Left ventricle myocardium inferior (tissue), 1 donor: Measurements from ENCODE around the gene NTM. TPM values are rescaled to one million over a fixed set of nuclear protein-coding genes. Genes with fewer than 3 reads are reported as not detected.

Experiments used
- DNase-seq: peaks from one replicate; pipeline ENCODE4 v3.0.0-alpha.2; 2020
- H3K27ac ChIP-seq: fragments of 200-600 bp; replicated peaks from 2 replicates; pipeline ENCODE4 v1.8.0; 2021
- H3K27me3 ChIP-seq: fragments of 200-600 bp; 2 replicates; pipeline ENCODE4 v1.8.0; 2021; ENCODE audit warnings: low read depth
- H3K36me3 ChIP-seq: fragments of 200-600 bp; 2 replicates; pipeline ENCODE4 v1.8.0; 2021
- H3K4me1 ChIP-seq: fragments of 200-600 bp; 2 replicates; pipeline ENCODE4 v1.8.0; 2021
- H3K4me3 ChIP-seq: fragments of 200-600 bp; 2 replicates; pipeline ENCODE4 v1.8.0; 2021; ENCODE audit warnings: mild to moderate bottlenecking, moderate library complexity
- H3K9me3 ChIP-seq: fragments of 200-600 bp; replicated peaks from 2 replicates; pipeline ENCODE4 v1.8.0; 2021
- intact Hi-C: fragments of 100-400 bp; cut with micrococcal nuclease; formaldehyde crosslinking; loops from one replicate; pipeline ENCODE4 v1.11.0; 2022
- total RNA-seq: library from RNA; stranded (reverse); fragmentation: NEBNext Ultra II Directional; extraction: Animal tissue kit (Norgen Biotek cat#: 25700); gene quantifications from one replicate; pipeline ENCODE4 v1.2.1, GENCODE V29; 2021
- TF ChIP-seq, protein P1 (sequence below): fragments of 200-600 bp; IDR thresholded peaks from 2 replicates; pipeline ENCODE4 v1.8.0; 2021; ENCODE audit warnings: antibody characterized with exemption, mild to moderate bottlenecking, borderline replicate concordance
- donor health status: DM: no; HTN: yes; CAD: no; lungs with severe emphysema.

Gene NTM
- total RNA-seq, 1 donor from 2014 or later, result 1.0 TPM

DNA sequence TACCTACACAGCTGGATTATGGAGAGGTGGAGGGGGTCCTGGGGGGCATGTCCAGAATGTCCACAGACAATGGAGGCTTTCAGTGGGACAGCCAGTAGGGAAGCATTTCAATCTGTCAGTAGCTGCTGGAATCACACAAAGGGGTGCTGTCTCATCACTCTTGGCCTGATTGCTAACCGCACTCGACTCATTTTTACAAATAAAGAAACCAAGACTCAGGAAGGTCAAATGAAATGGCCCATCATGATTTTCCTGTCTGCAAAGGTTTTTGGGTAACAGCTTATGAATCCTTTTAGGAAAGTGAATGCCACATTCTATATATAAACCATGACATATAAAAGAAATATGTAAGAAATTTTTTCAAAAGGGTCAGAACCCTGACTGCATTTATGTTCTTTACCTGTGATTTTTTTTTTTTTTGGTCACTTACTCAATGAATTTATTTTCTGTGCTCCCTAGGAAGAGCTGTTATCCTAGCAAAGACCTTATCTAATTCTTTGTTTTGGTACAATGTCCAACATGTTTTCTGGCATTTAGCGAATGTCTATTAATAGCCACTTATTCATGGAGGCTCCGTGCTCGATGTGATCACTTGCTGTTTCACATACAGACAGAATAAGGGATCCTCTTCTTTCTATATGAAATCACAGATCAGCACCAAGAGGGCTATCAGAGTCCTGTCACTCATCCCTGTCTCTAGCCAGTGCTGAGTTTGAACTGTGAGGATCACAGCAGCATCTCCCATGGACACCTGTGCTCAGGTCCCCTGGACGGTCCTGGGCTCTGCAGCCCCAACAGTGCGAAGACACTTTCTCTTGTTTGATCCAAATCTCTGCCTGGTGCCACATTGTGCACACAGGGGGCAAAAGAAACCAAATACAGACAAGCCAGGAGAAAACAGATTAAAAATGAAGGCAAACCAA is 979.7 kb downstream of the NTM start:
- Histone ChIP-seq H3K27ac (no peak overlapping the region), H3K36me3 (no peaks in the 10 kb centered on the region), H3K27me3 (peaks cover 5% of the 10 kb centered on the region), H3K9me3 (no peaks in the 10 kb centered on the region), H3K4me3 (no peak overlapping the region), H3K4me1 (peaks cover 17% of the 10 kb centered on the region)
- DNase-seq, result no peak
- TF ChIP-seq, protein P1, sequence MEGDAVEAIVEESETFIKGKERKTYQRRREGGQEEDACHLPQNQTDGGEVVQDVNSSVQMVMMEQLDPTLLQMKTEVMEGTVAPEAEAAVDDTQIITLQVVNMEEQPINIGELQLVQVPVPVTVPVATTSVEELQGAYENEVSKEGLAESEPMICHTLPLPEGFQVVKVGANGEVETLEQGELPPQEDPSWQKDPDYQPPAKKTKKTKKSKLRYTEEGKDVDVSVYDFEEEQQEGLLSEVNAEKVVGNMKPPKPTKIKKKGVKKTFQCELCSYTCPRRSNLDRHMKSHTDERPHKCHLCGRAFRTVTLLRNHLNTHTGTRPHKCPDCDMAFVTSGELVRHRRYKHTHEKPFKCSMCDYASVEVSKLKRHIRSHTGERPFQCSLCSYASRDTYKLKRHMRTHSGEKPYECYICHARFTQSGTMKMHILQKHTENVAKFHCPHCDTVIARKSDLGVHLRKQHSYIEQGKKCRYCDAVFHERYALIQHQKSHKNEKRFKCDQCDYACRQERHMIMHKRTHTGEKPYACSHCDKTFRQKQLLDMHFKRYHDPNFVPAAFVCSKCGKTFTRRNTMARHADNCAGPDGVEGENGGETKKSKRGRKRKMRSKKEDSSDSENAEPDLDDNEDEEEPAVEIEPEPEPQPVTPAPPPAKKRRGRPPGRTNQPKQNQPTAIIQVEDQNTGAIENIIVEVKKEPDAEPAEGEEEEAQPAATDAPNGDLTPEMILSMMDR, result no peak
- intact Hi-C loops, result no loop called here

DNA sequence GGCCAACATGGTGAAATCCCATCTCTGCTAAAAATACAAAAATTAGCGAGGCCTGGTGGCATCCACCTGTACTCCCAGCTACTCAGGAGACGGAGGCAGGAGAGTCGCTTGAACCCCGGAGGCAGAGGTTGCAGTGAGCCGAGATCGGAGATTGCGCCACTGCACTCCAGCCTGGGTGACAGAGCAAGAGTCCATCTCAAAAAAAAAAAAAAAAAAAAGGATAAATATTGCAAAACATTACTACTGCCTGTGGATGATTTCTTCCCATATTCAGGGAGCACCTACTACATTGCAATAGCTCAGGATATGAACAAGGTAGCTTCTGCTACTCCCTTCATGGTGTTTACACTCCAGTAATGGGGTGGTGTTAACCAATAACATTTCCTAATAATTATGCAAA is 980.6 kb downstream of the NTM start:
- DNase-seq, result no peak
- intact Hi-C loops, result no loop called here
- no peaks in the 10 kb centered on the region for H3K9me3 ChIP-seq
- peaks cover 15% of the 10 kb centered on the region for H3K4me1 ChIP-seq
- H3K4me3 ChIP-seq, result no peak overlapping the region
- peaks cover 5% of the 10 kb centered on the region for H3K27me3 ChIP-seq
- H3K36me3 ChIP-seq, result no peaks in the 10 kb centered on the region
- no peak overlapping the region for H3K27ac ChIP-seq
- TF ChIP-seq, protein P1, result no peak

DNA sequence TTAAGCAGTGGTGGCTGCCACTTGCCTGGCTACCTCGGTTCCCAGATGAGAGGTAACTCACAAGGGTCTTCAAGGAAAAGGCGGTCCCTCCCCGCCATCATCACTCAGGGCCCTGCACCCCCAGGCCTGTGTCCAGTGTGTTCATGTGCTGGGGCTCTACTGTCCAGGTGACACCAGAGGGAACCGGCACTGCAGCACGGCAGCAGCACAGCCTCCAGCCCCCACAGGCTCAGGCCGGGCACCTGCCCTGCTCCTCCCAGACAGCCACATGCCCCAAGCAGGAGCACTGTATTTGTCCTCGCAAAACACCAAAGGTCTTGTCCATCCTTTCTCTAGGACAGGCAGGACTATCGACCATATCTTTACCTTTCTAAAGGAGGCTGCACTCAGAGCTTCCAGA is 982.1 kb downstream of the NTM start:
- no peak for DNase-seq
- H3K4me3 ChIP-seq, result no peak overlapping the region
- no peaks in the 10 kb centered on the region for H3K36me3 ChIP-seq
- H3K9me3 ChIP-seq, result no peaks in the 10 kb centered on the region
- TF ChIP-seq, protein P1, result no peak
- H3K27me3 ChIP-seq, result peaks cover 5% of the 10 kb centered on the region
- H3K27ac ChIP-seq, result no peak overlapping the region
- intact Hi-C loops, result no loop called here
- peaks cover 12% of the 10 kb centered on the region for H3K4me1 ChIP-seq

DNA sequence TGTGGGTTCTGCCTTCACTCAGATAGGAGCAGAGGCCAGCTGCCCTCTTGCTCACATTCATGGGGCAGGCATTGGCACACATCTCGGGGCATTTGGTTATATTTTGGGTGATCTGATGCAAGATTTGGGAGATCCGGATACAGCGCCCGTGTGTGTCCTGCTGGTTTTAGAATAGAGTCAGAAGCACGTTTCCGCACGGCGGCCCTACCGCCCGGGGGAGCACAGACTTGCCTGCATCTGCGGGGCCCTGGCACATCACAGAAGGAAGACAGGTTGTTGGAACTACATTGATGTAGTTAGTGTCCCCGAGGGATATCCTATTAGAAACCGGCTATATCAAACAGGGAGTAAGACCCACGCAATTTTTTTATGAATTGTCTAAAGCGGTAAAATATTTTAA is 982.8 kb downstream of the NTM start:
- DNase-seq, result no peak
- no peak overlapping the region for H3K27ac ChIP-seq
- no peaks in the 10 kb centered on the region for H3K9me3 ChIP-seq
- H3K27me3 ChIP-seq, result peaks cover 5% of the 10 kb centered on the region
- no peaks in the 10 kb centered on the region for H3K36me3 ChIP-seq
- intact Hi-C loops, result no loop called here
- H3K4me1 ChIP-seq, result peaks cover 12% of the 10 kb centered on the region
- H3K4me3 ChIP-seq, result no peak overlapping the region
- TF ChIP-seq, protein P1, result no peak

DNA sequence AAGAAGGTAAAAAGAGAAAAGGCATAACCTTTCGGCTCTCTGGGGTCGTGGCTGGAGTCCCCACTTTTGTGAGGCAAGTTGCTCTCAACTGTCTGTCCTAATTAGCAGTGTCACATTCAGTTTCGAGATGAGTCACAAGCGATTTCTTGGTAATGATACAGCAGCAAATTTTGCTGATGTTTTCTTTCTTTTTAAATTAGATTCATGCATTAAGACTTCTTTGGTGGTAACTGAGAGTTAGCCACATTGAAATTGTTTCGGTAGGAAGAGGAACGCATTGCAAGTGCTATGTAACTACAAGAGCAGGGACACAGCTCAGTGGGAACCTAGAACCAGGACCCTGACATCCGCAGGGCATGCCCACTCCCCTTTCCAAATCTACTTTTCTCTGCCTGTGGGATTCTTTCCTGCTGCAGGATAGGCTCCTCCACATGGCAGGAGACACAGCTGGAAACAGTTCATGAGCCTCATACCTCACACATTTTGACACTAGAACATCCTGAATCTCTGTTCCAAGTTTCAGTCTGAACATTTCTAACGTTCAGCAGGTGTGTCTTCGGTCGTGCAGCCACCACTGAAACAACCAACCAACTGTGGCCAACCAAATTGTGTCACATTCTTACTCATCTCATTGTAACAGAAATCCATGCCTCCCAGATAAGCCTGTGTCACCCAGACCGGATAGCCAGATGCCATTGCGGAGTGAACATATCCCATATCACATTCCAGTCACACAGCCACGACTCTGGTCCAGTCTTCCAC is 987.6 kb downstream of the NTM start:
- Histone ChIP-seq H3K27ac (no peak overlapping the region), H3K4me3 (no peak overlapping the region), H3K36me3 (no peaks in the 10 kb centered on the region), H3K27me3 (no peaks in the 10 kb centered on the region), H3K9me3 (no peaks in the 10 kb centered on the region), H3K4me1 (no peaks in the 10 kb centered on the region)
- intact Hi-C loops, result no loop called here
- DNase-seq, result no peak
- TF ChIP-seq, protein P1, result no peak
